MCF 10A (cell line): ENCODE measurements around the gene CERS3. TPM values are rescaled to one million over a fixed set of nuclear protein-coding genes. Genes with fewer than 3 reads are reported as not detected.

Experiments
- BruUV-seq: library from RNA; stranded (reverse); fragments of 400-500 nt; replicated peaks from 2 replicates; lab custom pipeline; 2021; lab: Mats Ljungman, UMichigan
- CTCF ChIA-PET: fragments of 300-600 bp; sonication (Branson Sonifier 250); formaldehyde crosslinking; extraction: SDS; loops from one replicate; lab custom pipeline; 2021; ENCODE audit warnings: antibody characterized with exemption, inconsistent platforms; lab: Yijun Ruan, JAX
- POLR2A ChIA-PET: fragments of 300-600, 350-650 bp; sonication (Branson Sonifier 250); formaldehyde crosslinking; extraction: SDS; loops from one replicate; lab custom pipeline; 2020; ENCODE audit warnings: antibody characterized with exemption, inconsistent platforms; lab: Yijun Ruan, JAX
- DNase-seq: peaks from one replicate; pipeline ENCODE4 v3.0.0-alpha.2; 2018; ENCODE audit not compliant: unreplicated experiment
- H3K27ac Mint-ChIP-seq: one replicate; pipeline ENCODE4 v1.8.0; 2022; ENCODE audit warnings: mild to moderate bottlenecking, low read depth, mixed read lengths; ENCODE audit not compliant: unreplicated experiment
- H3K27me3 Mint-ChIP-seq: one replicate; pipeline ENCODE4 v1.8.0; 2022; ENCODE audit warnings: mixed read lengths; ENCODE audit not compliant: insufficient read depth, unreplicated experiment
- H3K36me3 Mint-ChIP-seq: one replicate; pipeline ENCODE4 v1.8.0; 2022; ENCODE audit warnings: mild to moderate bottlenecking, moderate library complexity, mixed read lengths; ENCODE audit not compliant: insufficient read depth, unreplicated experiment
- H3K4me1 Mint-ChIP-seq: one replicate; pipeline ENCODE4 v1.8.0; 2022; ENCODE audit warnings: mixed read lengths; ENCODE audit not compliant: insufficient read depth, unreplicated experiment
- H3K4me3 Mint-ChIP-seq: one replicate; pipeline ENCODE4 v1.8.0; 2022; ENCODE audit warnings: mild to moderate bottlenecking, moderate library complexity, mixed read lengths; ENCODE audit not compliant: unreplicated experiment
- H3K9me3 Mint-ChIP-seq: one replicate; pipeline ENCODE4 v1.8.0; 2022; ENCODE audit warnings: mixed read lengths; ENCODE audit not compliant: unreplicated experiment
- intact Hi-C: fragments of 100-400 bp; cut with micrococcal nuclease; formaldehyde crosslinking; loops from 2 replicates; pipeline ENCODE4 v1.14.1; 2022
- total RNA-seq: library from RNA; stranded (reverse); gene quantifications from 2 replicates; pipeline ENCODE4 v1.2.3, GENCODE V29; 2022
- TF ChIP-seq, protein P1 (sequence below): fragments of 200-600 bp; IDR thresholded peaks from one replicate; pipeline ENCODE4 v1.8.0; 2022; ENCODE audit warnings: antibody characterized with exemption, mild to moderate bottlenecking; ENCODE audit not compliant: unreplicated experiment

CERS3 gene
- total RNA-seq, 1 experiment from 2014 or later: not detected

DNA sequence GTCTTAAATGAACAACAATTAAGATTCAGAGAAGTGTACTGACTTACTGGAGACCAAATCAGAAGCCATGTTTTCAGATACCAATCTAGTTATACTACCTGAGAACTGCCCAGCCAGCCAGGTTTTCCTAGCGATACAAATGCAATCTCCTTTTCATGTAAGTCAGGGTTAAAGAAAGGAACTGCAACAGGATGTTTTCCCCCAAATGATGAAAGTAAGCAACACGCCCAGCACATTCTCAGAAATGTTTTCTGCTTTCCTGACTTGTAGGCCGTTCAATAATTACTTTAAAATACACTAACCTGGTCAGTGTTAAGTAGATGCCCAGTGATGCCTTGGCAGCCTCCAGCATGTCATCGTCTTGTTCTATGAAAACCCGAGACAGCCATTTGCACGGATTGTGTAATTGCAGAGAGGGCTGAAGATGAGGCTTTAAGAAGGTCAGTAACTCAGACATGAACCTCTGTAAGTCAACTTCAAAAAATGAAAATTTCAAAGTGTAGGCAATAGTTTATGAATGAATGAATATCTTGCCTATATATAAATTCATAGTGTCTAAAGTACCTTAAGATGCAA lies 42.9 kb upstream of the CERS3 start:
- no peaks in the 10 kb centered on the region for H3K4me1 Mint-ChIP-seq
- no peaks in the 10 kb centered on the region for H3K9me3 Mint-ChIP-seq
- no TSS peak for BruUV-seq
- H3K4me3 Mint-ChIP-seq: no peak overlapping the region
- no peak for DNase-seq
- POLR2A ChIA-PET: interaction anchor here (1.2 kb wide), 1 partner anchor 222 kb away, joined by 11 read pairs; no protein-coding TSS in a partner anchor
- intact Hi-C loops: loop anchor here (1.0 to 10.0 kb wide), 3 partner anchors 221 to 1299 kb away; no protein-coding TSS in a partner anchor
- CTCF ChIA-PET: interaction anchor here (0.5 to 6.0 kb wide), 16 partner anchors 13 to 1181 kb away, joined by 3 to 80 read pairs (median 4); partner anchors contain the start of gene ADAMTS17
- TF ChIP-seq, protein P1, sequence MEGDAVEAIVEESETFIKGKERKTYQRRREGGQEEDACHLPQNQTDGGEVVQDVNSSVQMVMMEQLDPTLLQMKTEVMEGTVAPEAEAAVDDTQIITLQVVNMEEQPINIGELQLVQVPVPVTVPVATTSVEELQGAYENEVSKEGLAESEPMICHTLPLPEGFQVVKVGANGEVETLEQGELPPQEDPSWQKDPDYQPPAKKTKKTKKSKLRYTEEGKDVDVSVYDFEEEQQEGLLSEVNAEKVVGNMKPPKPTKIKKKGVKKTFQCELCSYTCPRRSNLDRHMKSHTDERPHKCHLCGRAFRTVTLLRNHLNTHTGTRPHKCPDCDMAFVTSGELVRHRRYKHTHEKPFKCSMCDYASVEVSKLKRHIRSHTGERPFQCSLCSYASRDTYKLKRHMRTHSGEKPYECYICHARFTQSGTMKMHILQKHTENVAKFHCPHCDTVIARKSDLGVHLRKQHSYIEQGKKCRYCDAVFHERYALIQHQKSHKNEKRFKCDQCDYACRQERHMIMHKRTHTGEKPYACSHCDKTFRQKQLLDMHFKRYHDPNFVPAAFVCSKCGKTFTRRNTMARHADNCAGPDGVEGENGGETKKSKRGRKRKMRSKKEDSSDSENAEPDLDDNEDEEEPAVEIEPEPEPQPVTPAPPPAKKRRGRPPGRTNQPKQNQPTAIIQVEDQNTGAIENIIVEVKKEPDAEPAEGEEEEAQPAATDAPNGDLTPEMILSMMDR: no peak
- peaks cover 50% of the 10 kb centered on the region for H3K36me3 Mint-ChIP-seq
- no peak overlapping the region for H3K27ac Mint-ChIP-seq
- H3K27me3 Mint-ChIP-seq: no peaks in the 10 kb centered on the region

DNA sequence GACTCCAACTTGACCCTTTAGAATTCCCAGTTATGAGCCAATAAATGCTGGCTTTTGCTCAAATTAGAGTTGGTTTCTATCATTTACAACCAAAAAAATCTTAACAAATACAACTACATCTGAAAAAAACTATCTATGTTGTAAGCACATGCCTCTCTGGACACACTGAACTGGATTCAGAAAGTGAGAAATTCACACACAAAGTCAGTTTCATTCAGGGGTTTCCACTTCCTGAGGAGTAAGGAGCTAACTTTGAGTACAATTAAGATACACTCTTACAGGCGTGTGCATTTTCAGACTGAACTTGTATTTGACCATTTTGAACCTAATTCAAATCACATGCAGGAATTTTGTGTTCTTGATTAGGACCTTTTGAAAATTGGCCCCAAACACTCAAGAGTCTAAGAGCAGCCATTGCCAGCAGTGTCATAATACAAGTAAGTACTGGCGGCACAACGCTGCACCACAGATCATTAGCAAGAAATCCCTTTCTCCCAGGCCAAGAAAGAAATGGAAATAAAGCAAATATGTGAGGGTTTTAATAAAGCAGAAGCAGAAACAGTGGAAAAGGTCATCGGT lies 42.1 kb upstream of the CERS3 start:
- no peak for DNase-seq
- ChIA-PET CTCF (interaction anchor here (0.5 to 6.0 kb wide), 9 partner anchors 14 to 490 kb away, joined by 3 to 80 read pairs (median 3); no protein-coding TSS in a partner anchor), POLR2A (no interaction called here)
- H3K36me3 Mint-ChIP-seq: peaks cover 50% of the 10 kb centered on the region
- BruUV-seq: no TSS peak
- intact Hi-C loops: loop anchor here (5.0 to 10.0 kb wide), 2 partner anchors 646 to 1299 kb away; no protein-coding TSS in a partner anchor
- H3K27ac Mint-ChIP-seq: no peak overlapping the region
- no peaks in the 10 kb centered on the region for H3K9me3 Mint-ChIP-seq
- no peak overlapping the region for H3K4me3 Mint-ChIP-seq
- no peaks in the 10 kb centered on the region for H3K4me1 Mint-ChIP-seq
- TF ChIP-seq, protein P1: no peak
- H3K27me3 Mint-ChIP-seq: no peaks in the 10 kb centered on the region

DNA sequence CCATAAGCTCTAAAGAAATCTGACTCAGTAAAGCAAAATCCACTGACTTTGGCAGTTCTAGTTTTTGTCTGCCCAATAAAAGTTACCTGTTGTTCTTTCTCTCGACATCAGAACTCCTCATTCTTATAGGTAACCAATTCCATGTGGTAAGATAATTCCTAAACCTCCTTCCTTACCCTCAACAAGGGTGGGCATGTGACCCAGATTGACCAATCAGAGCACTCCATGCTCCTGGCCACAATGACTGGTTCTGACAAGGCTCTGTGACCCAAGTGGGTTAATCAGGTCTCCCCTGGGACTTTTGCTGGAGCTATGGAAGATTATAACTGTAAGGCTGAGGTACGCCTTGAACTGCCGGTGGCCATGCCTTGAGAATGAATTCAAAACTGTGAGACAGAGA lies 41.5 kb upstream of the CERS3 start:
- intact Hi-C loops: loop anchor here (5.0 to 10.0 kb wide), 2 partner anchors 645 to 1298 kb away; no protein-coding TSS in a partner anchor
- BruUV-seq: no TSS peak
- TF ChIP-seq, protein P1: no peak
- Mint-ChIP-seq H3K4me3 (no peak overlapping the region), H3K4me1 (no peaks in the 10 kb centered on the region), H3K27ac (no peak overlapping the region), H3K27me3 (no peaks in the 10 kb centered on the region), H3K9me3 (no peaks in the 10 kb centered on the region), H3K36me3 (peaks cover 50% of the 10 kb centered on the region)
- ChIA-PET POLR2A (no interaction called here), CTCF (interaction anchor here (0.5 to 6.0 kb wide), 5 partner anchors 15 to 291 kb away, joined by 3 to 80 read pairs (median 3); no protein-coding TSS in a partner anchor)
- no peak for DNase-seq

DNA sequence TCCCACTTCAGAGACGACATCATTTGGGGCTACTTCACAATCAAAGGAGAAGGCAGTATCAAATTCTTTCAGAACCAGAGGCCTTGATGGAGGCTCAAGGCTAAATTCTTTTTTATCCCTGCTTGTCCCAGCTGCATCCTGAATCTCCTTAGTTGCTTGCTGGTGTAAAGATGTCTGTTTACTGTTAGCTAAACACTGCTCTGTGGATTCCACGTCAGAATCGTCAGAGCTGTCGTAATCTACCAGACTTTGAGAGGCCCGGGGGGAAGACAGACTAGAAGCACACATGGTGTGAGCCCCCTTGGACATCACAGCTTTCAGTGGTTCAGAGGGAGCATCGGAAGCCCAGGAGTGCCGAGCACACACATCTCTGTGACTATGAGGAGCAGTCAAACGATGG lies 40.6 kb upstream of the CERS3 start:
- ChIA-PET CTCF (interaction anchor here (6.0 kb wide), 1 partner anchor 220 kb away, joined by 80 read pairs; no protein-coding TSS in a partner anchor), POLR2A (no interaction called here)
- BruUV-seq: no TSS peak
- Mint-ChIP-seq H3K9me3 (no peaks in the 10 kb centered on the region), H3K4me3 (no peak overlapping the region), H3K36me3 (peaks cover 46% of the 10 kb centered on the region), H3K27me3 (no peaks in the 10 kb centered on the region), H3K4me1 (no peaks in the 10 kb centered on the region), H3K27ac (no peak overlapping the region)
- intact Hi-C loops: no loop called here
- DNase-seq: no peak
- TF ChIP-seq, protein P1: no peak
